Stimulated activated CD8-positive, alpha-beta memory T cell treated with anti-CD3 and anti-CD28 coated beads, Interleukin-12 subunit alpha, Interleukin-12 subunit beta, amount 100 ng/mL, for 4 hours (primary cell): Measurements from ENCODE around the gene CRADD.
"Not testable (repeated sequence)": the region's sequence is repeated elsewhere in the genome, so short reads cannot be mapped to it uniquely, and the experiment has no call there.

Experiments
- DNase-seq: peaks from one replicate; pipeline ENCODE4 v3.0.0-alpha.2; 2020; ENCODE audit warnings: low read depth

Gene CRADD

DNA sequence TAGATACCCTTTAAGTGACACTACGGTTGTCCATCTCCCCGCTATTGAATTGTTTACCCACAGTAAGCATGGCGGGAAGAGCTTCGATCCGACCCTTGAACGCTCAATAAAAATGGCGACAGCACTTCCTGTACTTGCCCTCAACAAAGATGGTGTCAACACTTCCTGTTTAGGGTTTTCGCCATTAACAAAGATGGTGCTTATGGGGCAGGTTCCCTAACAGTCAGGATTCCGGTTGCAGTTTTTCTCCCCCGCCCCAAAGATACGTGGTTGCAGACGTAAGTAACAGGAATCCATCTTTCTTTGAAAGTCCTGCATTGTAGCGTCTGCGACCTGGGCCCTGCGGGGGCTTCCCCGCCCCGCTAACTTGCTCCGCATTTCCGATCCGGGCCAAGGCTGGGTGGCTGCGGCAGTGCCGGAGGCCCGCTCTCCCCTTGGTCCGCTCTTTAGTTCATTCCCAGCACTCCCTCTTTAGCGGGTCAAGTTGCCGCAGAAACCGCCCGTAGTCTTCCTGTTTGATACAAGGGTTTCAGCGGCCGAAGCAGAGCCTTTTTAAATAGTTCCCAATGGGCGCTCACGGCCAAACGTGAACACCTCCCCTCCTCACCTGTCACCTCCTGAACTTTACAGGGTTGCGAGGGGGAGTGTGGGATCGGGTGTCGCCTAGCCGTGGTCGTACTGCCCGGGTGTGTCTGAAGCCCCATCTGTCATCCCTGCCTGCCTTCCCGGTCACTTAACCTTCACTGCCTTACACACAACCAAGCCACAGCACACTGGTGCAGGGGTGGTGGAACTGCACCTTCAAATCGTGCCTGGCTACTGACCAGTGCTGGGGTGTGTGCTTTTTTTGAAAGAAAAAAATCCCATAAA lies at the start of gene CRADD:
Gene CRADD (plus strand): TSS at position 181 of the 870 bp plus-strand sequence.
- DNase-seq, result peak; percentile 69

- DNase-seq, result no peak
Measured at GRCh38 chr12:93632383-93632782, 44.8 kb upstream of the CRADD start.

DNA sequence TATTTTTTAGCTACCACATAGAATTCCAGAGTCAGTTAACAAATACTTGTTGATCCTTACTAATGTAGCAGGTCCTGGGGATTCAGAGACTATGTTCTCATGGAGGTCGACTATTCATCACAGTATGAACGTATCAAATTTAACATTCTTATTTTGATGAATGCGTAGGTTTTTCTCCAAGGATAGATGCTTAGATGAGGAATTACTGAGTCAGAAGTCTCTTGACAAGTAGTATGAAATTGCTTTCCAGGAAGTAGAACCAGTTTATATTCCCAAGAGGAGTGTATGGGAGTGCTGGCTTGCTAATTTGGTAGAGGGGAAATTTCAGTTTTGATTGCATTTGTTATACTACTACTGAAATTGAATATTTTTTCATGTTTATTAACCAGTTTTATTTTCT lies 42.8 kb upstream of the CRADD start:
- no peak for DNase-seq

DNA sequence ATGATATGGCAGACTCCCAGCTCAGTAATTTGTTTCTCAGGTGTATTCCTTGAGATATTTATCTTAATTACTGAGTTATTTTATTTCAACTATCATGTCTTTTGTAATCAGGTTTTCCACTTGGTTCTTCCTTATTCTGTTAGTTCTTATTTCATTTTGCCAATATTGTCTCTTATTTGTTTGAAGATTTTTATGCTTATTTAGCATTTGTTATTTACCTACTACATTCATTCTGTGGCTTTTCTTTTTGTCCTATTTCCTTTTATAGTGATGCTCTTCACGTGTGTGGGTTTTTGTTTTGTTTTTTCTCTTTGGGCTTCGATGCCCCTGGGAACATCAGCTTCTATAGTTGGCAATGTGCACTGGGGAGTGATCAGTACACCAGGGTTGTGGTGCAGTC lies 40.5 kb upstream of the CRADD start:
- DNase-seq, result no peak

- no peak for DNase-seq
Measured at GRCh38 chr12:93638095-93638494, 39.1 kb upstream of the CRADD start.

GRCh38 chr12:93638954-93639353 lies 38.2 kb upstream of the CRADD start:
- no peak for DNase-seq

- DNase-seq, result no peak
Measured at GRCh38 chr12:93639406-93639805, 37.8 kb upstream of the CRADD start.

GRCh38 chr12:93641380-93641779 lies 35.8 kb upstream of the CRADD start:
- not testable (repeated sequence) for DNase-seq

- no peak for DNase-seq
Measured at GRCh38 chr12:93642751-93643150, 34.4 kb upstream of the CRADD start.

GRCh38 chr12:93645702-93646101 lies 31.5 kb upstream of the CRADD start:
- DNase-seq, result no peak

DNA sequence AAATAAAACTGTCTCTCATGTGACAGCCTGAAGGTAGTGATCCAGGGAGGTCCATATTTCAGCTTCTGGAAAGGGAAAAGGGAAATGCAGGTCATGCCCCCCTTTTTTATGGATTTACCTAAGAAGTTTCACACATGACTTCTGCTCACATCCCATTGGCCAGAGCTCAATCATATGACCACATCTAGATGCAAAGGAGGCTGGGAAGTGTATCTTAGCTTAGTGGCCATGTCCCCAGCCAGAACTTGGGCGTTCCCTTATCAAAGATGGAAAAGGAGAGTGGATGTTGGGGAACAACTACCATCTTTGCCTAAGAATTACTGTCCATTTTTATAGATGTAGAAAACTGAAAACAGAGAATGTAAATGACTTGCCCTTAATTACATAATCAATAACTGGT lies 26.5 kb upstream of the CRADD start:
- no peak for DNase-seq

GRCh38 chr12:93653079-93653478 lies 24.1 kb upstream of the CRADD start:
- no peak for DNase-seq

- DNase-seq, result no peak
Measured at GRCh38 chr12:93653712-93654111, 23.5 kb upstream of the CRADD start.

GRCh38 chr12:93654421-93654820 lies 22.8 kb upstream of the CRADD start:
- no peak for DNase-seq

GRCh38 chr12:93657071-93657470 lies 20.1 kb upstream of the CRADD start:
- no peak for DNase-seq

DNA sequence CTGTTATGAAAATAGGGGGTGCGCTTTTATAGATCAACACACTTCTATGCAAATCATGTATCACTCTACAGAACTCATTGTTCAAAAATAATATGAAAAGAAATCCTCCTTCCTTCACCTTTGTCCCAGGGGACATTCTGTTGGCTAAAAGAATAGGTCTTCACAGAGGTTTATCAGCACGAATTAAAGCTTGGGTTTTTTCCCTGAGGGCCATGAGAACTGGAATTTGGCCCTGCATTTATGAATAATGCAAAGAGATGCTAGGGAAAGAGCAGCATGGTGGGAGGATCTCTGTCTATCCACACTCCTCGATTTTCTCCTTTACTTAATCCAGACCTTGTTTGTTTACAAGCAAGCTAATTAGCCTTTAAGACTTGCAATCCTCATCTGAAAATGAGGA lies 16.2 kb upstream of the CRADD start:
- DNase-seq, result no peak

DNA sequence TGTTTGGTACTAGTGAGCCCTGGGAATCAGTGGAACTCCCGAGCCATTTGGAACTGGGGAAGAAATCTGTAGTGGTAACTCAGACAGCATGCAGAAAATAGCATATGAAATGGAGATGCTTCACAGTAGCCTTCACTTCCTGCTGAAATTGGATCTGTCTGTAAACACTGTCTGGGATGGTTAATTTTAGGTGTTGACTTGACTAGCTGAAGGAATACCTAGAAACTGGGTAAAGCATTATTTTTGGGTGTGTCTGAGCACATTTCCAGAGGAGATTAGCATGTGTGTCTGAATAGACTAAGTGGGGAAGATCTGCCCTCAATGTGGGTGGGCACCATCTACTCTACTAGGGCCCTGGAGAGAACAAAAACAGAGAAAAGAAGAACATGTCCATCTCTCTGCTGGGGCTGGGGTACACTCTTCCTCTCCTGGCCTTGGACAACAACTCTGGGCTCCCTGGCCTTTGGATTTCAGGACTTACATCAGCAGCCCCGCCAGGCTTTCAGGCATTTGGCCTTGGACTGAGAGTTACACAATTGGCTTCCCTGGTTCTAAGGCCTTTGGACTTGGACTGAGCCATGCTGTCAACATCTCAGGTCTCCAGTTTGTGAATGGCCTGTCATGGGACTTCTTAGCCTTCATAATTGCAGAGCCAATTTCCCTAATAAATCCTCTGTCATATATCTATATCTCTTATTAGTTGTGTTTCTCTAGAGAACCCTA lies 14.0 kb upstream of the CRADD start:
- no peak for DNase-seq

DNA sequence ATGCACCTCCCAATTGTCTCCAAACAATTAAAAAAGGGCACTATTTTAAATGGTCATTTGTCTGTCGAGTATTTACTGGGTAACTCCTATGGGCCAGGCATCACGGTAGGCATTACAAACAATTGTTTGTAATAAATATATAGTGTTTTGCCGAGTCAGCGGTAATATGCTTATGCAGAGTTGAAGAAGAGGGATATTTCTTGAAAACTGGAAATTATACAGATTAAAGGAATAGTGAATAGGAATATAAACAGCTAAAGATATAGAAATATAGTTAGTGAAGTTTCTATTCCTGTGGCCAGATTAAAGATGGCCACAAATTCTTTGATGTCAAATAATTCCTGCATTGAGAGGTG lies 13.5 kb upstream of the CRADD start:
- no peak for DNase-seq

- no peak for DNase-seq
Measured at GRCh38 chr12:93664573-93665138, 12.5 kb upstream of the CRADD start.

- no peak for DNase-seq
Measured at GRCh38 chr12:93667672-93668071, 9.5 kb upstream of the CRADD start.

- no peak for DNase-seq
Measured at GRCh38 chr12:93668919-93669418, 8.2 kb upstream of the CRADD start.

- no peak for DNase-seq
Measured at GRCh38 chr12:93669452-93669851, 7.7 kb upstream of the CRADD start.

- no peak for DNase-seq
Measured at GRCh38 chr12:93670104-93670503, 7.1 kb upstream of the CRADD start.
